Measurements from ENCODE around the gene CMTM5. TPM values are rescaled to one million over a fixed set of nuclear protein-coding genes. Genes with fewer than 3 reads are reported as not detected.
"Not testable (repeated sequence)": the region's sequence is repeated elsewhere in the genome, so short reads cannot be mapped to it uniquely, and the experiment has no call there.

CMTM5 gene
- total RNA-seq, 3 donors from 2014 or later (not counting 1 experiment from before 2014, with no cell fraction given): 2.9 to 4.5 TPM; not detected in 1

GRCh38 chr14:23398348-23398747 is 21.5 kb downstream of the CMTM5 start:
- no peaks in the 10 kb centered on the region for H3K9me3 ChIP-seq (ENCODE audit: control insufficient read depth, insufficient read depth, low read length)
- no peak overlapping the region for H3K27ac ChIP-seq (ENCODE audit: low read length)
- no peaks in the 10 kb centered on the region for H3K27me3 ChIP-seq (ENCODE audit: control insufficient read depth, insufficient read depth, low read length)
- peaks cover 0 to 2% of the 10 kb centered on the region in 2 donors for H3K27me3 Mint-ChIP-seq (ENCODE audit: low read depth in 2 of 2)
- H3K4me3 Mint-ChIP-seq: no peak overlapping the region
- ATAC-seq (no peak), DNase-seq (no peak)
- no peak overlapping the region for H3K4me3 ChIP-seq (ENCODE audit: low read length)
- TF ChIP-seq CTCF (IDR thresholded peaks at IDR 0.05): no peak
- WGBS (ENCODE audit: insufficient coverage): 77% methylated on average over 4 of the region's 4 CpGs
- no peaks in the 10 kb centered on the region for H3K9me3 Mint-ChIP-seq
- H3K36me3 Mint-ChIP-seq: no peaks in the 10 kb centered on the region
- no peak overlapping the region for H3K27ac Mint-ChIP-seq
- no peaks in the 10 kb centered on the region for H3K36me3 ChIP-seq (ENCODE audit: control insufficient read depth, insufficient read depth, low read length)
- intact Hi-C loops (cut with micrococcal nuclease): no loop called here
- no peaks in the 10 kb centered on the region for H3K4me1 ChIP-seq (ENCODE audit: control insufficient read depth, insufficient read depth, low read length)
- no peaks in the 10 kb centered on the region for H3K4me1 Mint-ChIP-seq

DNA sequence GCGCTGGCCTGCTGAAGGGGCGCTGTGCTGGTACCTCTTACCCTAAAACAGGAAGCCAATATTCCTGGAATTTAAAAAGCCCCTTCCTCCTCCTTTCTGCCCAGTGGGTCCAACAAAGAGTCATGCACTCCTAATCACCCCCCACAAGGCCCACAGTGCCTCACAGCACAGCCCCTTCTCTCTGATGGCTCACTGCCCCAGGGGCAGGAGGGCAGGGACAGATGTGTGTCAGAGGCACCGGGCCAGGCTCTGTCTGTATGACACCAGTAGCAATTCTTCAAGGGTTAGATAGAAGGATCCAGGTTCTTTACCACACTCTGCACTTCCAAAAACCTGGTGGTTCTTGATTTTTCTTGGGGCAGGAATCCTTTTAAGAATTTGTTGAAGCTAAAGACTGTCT is 22.3 kb downstream of the CMTM5 start:
- peaks cover 0 to 2% of the 10 kb centered on the region in 2 donors for H3K27me3 Mint-ChIP-seq (ENCODE audit: low read depth in 2 of 2)
- Histone ChIP-seq H3K4me1 (ENCODE audit: control insufficient read depth, insufficient read depth, low read length) (no peaks in the 10 kb centered on the region), H3K9me3 (ENCODE audit: control insufficient read depth, insufficient read depth, low read length) (no peaks in the 10 kb centered on the region), H3K36me3 (ENCODE audit: control insufficient read depth, insufficient read depth, low read length) (no peaks in the 10 kb centered on the region), H3K27ac (ENCODE audit: low read length) (no peak overlapping the region), H3K4me3 (ENCODE audit: low read length) (no peak overlapping the region), H3K27me3 (ENCODE audit: control insufficient read depth, insufficient read depth, low read length) (no peaks in the 10 kb centered on the region)
- no peaks in the 10 kb centered on the region for H3K9me3 Mint-ChIP-seq
- no peaks in the 10 kb centered on the region for H3K36me3 Mint-ChIP-seq
- TF ChIP-seq CTCF (IDR thresholded peaks at IDR 0.05): no peak
- 88% methylated on average over 3 of the region's 3 CpGs for WGBS (ENCODE audit: insufficient coverage)
- intact Hi-C loops (cut with micrococcal nuclease): no loop called here
- DNase-seq (no peak), ATAC-seq (no peak)
- no peak overlapping the region for H3K27ac Mint-ChIP-seq
- H3K4me1 Mint-ChIP-seq: no peaks in the 10 kb centered on the region
- no peak overlapping the region for H3K4me3 Mint-ChIP-seq

GRCh38 chr14:23399591-23399990 is 22.7 kb downstream of the CMTM5 start:
- no peak overlapping the region for H3K4me3 ChIP-seq (ENCODE audit: low read length)
- WGBS (ENCODE audit: insufficient coverage): 97% methylated on average over 4 of the region's 6 CpGs
- intact Hi-C loops (cut with micrococcal nuclease): no loop called here
- no peak for ATAC-seq
- no peaks in the 10 kb centered on the region for H3K9me3 ChIP-seq (ENCODE audit: control insufficient read depth, insufficient read depth, low read length)
- Mint-ChIP-seq H3K27me3 (ENCODE audit: low read depth in 2 of 2) (peaks cover 0 to 2% of the 10 kb centered on the region in 2 donors), H3K4me1 (no peaks in the 10 kb centered on the region), H3K9me3 (no peaks in the 10 kb centered on the region), H3K36me3 (no peaks in the 10 kb centered on the region), H3K27ac (no peak overlapping the region), H3K4me3 (no peak overlapping the region)
- no peaks in the 10 kb centered on the region for H3K27me3 ChIP-seq (ENCODE audit: control insufficient read depth, insufficient read depth, low read length)
- no peaks in the 10 kb centered on the region for H3K4me1 ChIP-seq (ENCODE audit: control insufficient read depth, insufficient read depth, low read length)
- DNase-seq: no peak
- no peak for TF ChIP-seq CTCF (IDR thresholded peaks at IDR 0.05)
- H3K27ac ChIP-seq (ENCODE audit: low read length): no peak overlapping the region
- no peaks in the 10 kb centered on the region for H3K36me3 ChIP-seq (ENCODE audit: control insufficient read depth, insufficient read depth, low read length)

DNA sequence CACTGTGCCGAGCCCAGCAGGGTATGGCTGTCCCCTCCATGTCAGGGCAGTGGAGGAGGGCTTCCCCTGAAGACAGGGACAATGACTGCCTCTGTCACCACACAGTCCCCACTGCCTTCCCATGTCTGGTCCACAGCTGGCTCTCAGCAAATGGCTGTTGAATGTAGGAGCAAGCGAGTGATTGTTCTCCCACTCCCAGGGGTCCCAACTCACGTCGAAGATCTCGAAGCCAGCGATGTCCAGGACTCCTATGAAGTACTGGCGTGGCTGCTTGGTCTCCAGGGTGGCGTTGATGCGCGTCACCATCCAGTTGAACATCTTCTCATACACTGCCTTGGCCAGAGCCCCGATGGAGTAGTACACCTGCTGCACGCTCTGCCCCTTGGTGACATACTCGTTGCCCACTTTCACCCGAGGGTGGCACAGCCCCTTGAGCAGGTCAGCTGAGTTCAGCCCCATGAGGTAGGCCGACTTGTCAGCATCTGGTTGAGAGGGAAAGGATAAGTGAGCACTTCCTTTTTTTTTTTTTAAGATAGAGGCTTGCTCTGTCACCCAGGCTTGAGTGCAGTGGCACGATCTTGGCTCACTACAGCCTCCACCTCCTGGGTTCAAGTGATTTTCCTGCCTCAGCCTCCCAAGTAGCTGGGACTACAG is 23.8 kb downstream of the CMTM5 start:
- H3K4me3 Mint-ChIP-seq; H3K9me3 Mint-ChIP-seq; H3K27me3 ChIP-seq (ENCODE audit: control insufficient read depth, insufficient read depth, low read length); H3K27ac Mint-ChIP-seq; H3K4me1 Mint-ChIP-seq; H3K9me3 ChIP-seq (ENCODE audit: control insufficient read depth, insufficient read depth, low read length); H3K36me3 ChIP-seq (ENCODE audit: control insufficient read depth, insufficient read depth, low read length); H3K4me3 ChIP-seq (ENCODE audit: low read length); H3K36me3 Mint-ChIP-seq; H3K4me1 ChIP-seq (ENCODE audit: control insufficient read depth, insufficient read depth, low read length); H3K27me3 Mint-ChIP-seq (ENCODE audit: low read depth in 2 of 2); ATAC-seq; intact Hi-C loops (cut with micrococcal nuclease); DNase-seq; H3K27ac ChIP-seq (ENCODE audit: low read length): not testable (repeated sequence)
- WGBS (ENCODE audit: insufficient coverage): 74% methylated on average over 16 of the region's 16 CpGs
